K562 (cell line): ENCODE measurements around the gene IFNA6. TPM values are rescaled to one million over a fixed set of nuclear protein-coding genes. Genes with fewer than 3 reads are reported as not detected.

Experiments used
- ATAC-seq: fragments of 200-7000 bp; cut with Tn5 transposase; 3 replicates; pipeline ENCODE4 v1.9.1; 2020; ENCODE audit warnings: moderate library complexity
- BruUV-seq: library from RNA; stranded (reverse); fragments of 400-500 nt; replicated peaks from 2 replicates; lab custom pipeline; 2021; lab: Mats Ljungman, UMichigan
- CTCF ChIA-PET: fragments of 300-600 bp; formaldehyde crosslinking; extraction: SDS; loops from one replicate; lab custom pipeline; 2021; ENCODE audit warnings: low intra/inter-chr PET ratio; lab: Yijun Ruan, JAX
- POLR2A ChIA-PET: fragments of 300-600, 350-650 bp; sonication (Branson Sonifier 250); formaldehyde crosslinking; extraction: SDS; loops from one replicate; lab custom pipeline; 2021; ENCODE audit warnings: antibody characterized with exemption, inconsistent platforms; lab: Yijun Ruan, JAX
- DNase-seq, 4 experiments: peaks; one replicate each; pipeline versions ENCODE4 v3.0.0 to v3.0.0-alpha.2; 2011 to 2018; ENCODE audit warnings: low spot score in 3 of 4, mixed read lengths in 3 of 4; ENCODE audit errors: extremely low read depth in 1 of 4
- FAIRE-seq: peaks from 2 replicates; lab custom pipeline; 2011; peaks lifted over from hg19 to GRCh38; lab: Jason Lieb, UNC
- H2AFZ ChIP-seq: 2 replicates; pipeline ENCODE4 v1.6.0; 2011; ENCODE audit warnings: low read depth, low read length, control low read depth, inconsistent platforms
- H3K27ac ChIP-seq: fragments of 200-600 bp; 3 replicates; pipeline ENCODE4 v1.8.0; 2011; ENCODE audit warnings: low read depth, mild to moderate bottlenecking, control low read depth, inconsistent platforms, low read length, moderate library complexity, mixed read lengths; ENCODE audit errors: extremely low read depth
- H3K27me3 ChIP-seq, 2 experiments: fragments of 300-600 bp in 1 of 2; 2 replicates in 1 of 2; 3 replicates in 1 of 2; pipeline versions ENCODE4 v1.6.0 to v1.8.0; 2011; ENCODE audit warnings: inconsistent platforms in 2 of 2, low read length in 2 of 2, mild to moderate bottlenecking in 1 of 2, mixed read lengths in 1 of 2, moderate library complexity in 1 of 2; ENCODE audit not compliant: control insufficient read depth in 2 of 2, insufficient read depth in 2 of 2
- H3K36me3 ChIP-seq: fragments of 300-600 bp; 3 replicates; pipeline ENCODE4 v1.8.0; 2011; ENCODE audit warnings: mild to moderate bottlenecking, low read length, inconsistent platforms; ENCODE audit not compliant: control insufficient read depth, insufficient read depth
- H3K4me1 ChIP-seq, 2 experiments: fragments of 200-600 bp in 1 of 2; replicated peaks in 1 of 2; 2 replicates in 1 of 2; 3 replicates in 1 of 2; pipeline versions ENCODE4 v1.5.1 to v1.8.0; 2011; ENCODE audit warnings: inconsistent platforms in 2 of 2, low read length in 2 of 2, mild to moderate bottlenecking in 1 of 2, mixed read lengths in 1 of 2, moderate library complexity in 1 of 2; ENCODE audit not compliant: control insufficient read depth in 2 of 2, insufficient read depth in 2 of 2
- H3K4me2 ChIP-seq: 2 replicates; pipeline ENCODE4 v1.6.1; 2011; ENCODE audit warnings: low read length, control low read depth, inconsistent platforms, mixed read lengths; ENCODE audit not compliant: insufficient read depth
- H3K4me3 ChIP-seq: fragments of 200-600 bp; sonication (generic), shearing (Covaris generic); 2 replicates; pipeline ENCODE4 v1.5.1; 2016; ENCODE audit warnings: control low read depth, inconsistent platforms
- H3K79me2 ChIP-seq: fragments of 200-600 bp; 3 replicates; pipeline ENCODE4 v1.8.0; 2011; ENCODE audit warnings: low read length, inconsistent platforms; ENCODE audit not compliant: control insufficient read depth, insufficient read depth
- H3K9ac ChIP-seq, 2 experiments: 2 replicates each; pipeline versions ENCODE4 v1.6.0 to v1.6.1; 2011; ENCODE audit warnings: low read depth in 2 of 2, low read length in 2 of 2, control low read depth in 1 of 2, inconsistent platforms in 1 of 2, mild to moderate bottlenecking in 1 of 2, mixed read lengths in 1 of 2; ENCODE audit not compliant: insufficient read depth in 1 of 2
- H3K9me1 ChIP-seq: one replicate; pipeline ENCODE4 v1.6.0; 2011; ENCODE audit warnings: inconsistent platforms, mild to moderate bottlenecking, low read length, moderate library complexity; ENCODE audit not compliant: control insufficient read depth, insufficient read depth
- H3K9me3 ChIP-seq: replicated peaks from 2 replicates; pipeline ENCODE4 v1.5.1; 2011; ENCODE audit warnings: low read depth, low read length, inconsistent platforms; ENCODE audit not compliant: control insufficient read depth, insufficient read depth
- H4K20me1 ChIP-seq: replicated peaks from 2 replicates; pipeline ENCODE4 v1.6.1; 2011; ENCODE audit warnings: low read length, inconsistent platforms, mixed read lengths; ENCODE audit not compliant: control insufficient read depth, insufficient read depth
- CBX5 ChIP-seq: IDR thresholded peaks from 2 replicates; pipeline ENCODE4 v1.6.1; 2014; ENCODE audit warnings: low read depth, borderline replicate concordance
- ESRRA ChIP-seq: fragments of 450-650 bp; IDR thresholded peaks from 2 replicates; pipeline ENCODE4 v1.6.1; 2014; ENCODE audit warnings: low read depth, mild to moderate bottlenecking, moderate library complexity, borderline replicate concordance
- FIP1L1 ChIP-seq: fragments of 200-400 bp; formaldehyde crosslinking; IDR thresholded peaks from 2 replicates; pipeline ENCODE4 v1.6.1; 2018; ENCODE audit warnings: mild to moderate bottlenecking, low read depth, low read length; ENCODE audit not compliant: poor library complexity, severe bottlenecking
- FOXA1 ChIP-seq: fragments of 450-650 bp; IDR thresholded peaks from 2 replicates; pipeline ENCODE4 v1.6.1; 2016; ENCODE audit warnings: mild to moderate bottlenecking, borderline replicate concordance
- FOXJ2 ChIP-seq: fragments of 200-800 bp; sonication (Bioruptor generic); IDR thresholded peaks from 2 replicates; pipeline ENCODE4 v1.6.1; 2016; ENCODE audit warnings: missing genetic modification characterization, missing compliant biosample characterization
- HDGF ChIP-seq: fragments of 450-650 bp; IDR thresholded peaks from 2 replicates; pipeline ENCODE4 v1.6.1; 2016
- LEF1 ChIP-seq: fragments of 450-650 bp; IDR thresholded peaks from 2 replicates; pipeline ENCODE4 v1.6.1; 2016; ENCODE audit warnings: mild to moderate bottlenecking
- MAZ ChIP-seq, 2 experiments: fragments of 450-650 bp in 1 of 2; sonication (generic) in 1 of 2; formaldehyde crosslinking; IDR thresholded peaks in 1 of 2; conservative IDR thresholded peaks in 1 of 2; 2 replicates each; pipeline versions ENCODE4 v1.4.0 to v1.5.0; 2020; ENCODE audit warnings: mild to moderate bottlenecking in 1 of 2, missing genetic modification reagents in 1 of 2
- MED1 ChIP-seq: sonication (generic); formaldehyde crosslinking; IDR thresholded peaks from 2 replicates; pipeline ENCODE4 v1.8.1; 2023; ENCODE audit warnings: missing genetic modification reagents, borderline replicate concordance
- NCOA4 ChIP-seq: fragments of 450-650 bp; IDR thresholded peaks from 2 replicates; pipeline ENCODE4 v1.6.1; 2018; ENCODE audit warnings: mild to moderate bottlenecking; ENCODE audit not compliant: partially characterized antibody
- SMAD3 ChIP-seq: fragments of 450-650 bp; formaldehyde crosslinking; conservative IDR thresholded peaks from 2 replicates; pipeline ENCODE4 v1.4.0; 2020; ENCODE audit warnings: mild to moderate bottlenecking
- ZC3H4 ChIP-seq: sonication (generic); formaldehyde crosslinking; IDR thresholded peaks from 2 replicates; pipeline ENCODE4 v1.9.0; 2021; ENCODE audit warnings: missing genetic modification reagents, borderline replicate concordance
- WGBS: fragments of 100-300 bp; shearing (Covaris generic); methylation state at CpG from one replicate; pipeline ENCODE4 v1.1.6; 2016; ENCODE audit warnings: low coverage, mixed read lengths; ENCODE audit not compliant: insufficient coverage; ENCODE audit errors: missing lambda C conversion rate; 5-methylcytosine and 5-hydroxymethylcytosine counted together
- in situ Hi-C: fragments of 300-500 bp; cut with MboI; formaldehyde crosslinking; loops from 4 replicates; pipeline ENCODE4 v1.15.0; 2018; ENCODE audit warnings: inconsistent platforms, mixed read lengths
- intact Hi-C: fragments of 100-400 bp; cut with micrococcal nuclease; formaldehyde crosslinking; loops from 2 replicates; pipeline ENCODE4 v1.14.2; 2022
- polyA plus RNA-seq, 8 experiments: library from polyadenylated mRNA; depleted of rRNA in 4 of 8; stranded (reverse) in 5 of 8; unstranded in 3 of 8; fragments of >200 nt; fragmentation: Nextera tagmentation in 2 of 8; fragmentation: Illumina TruSeq in 1 of 8; extraction: Ambion mirVana in 2 of 8; extraction: Trizol in 1 of 8; gene quantifications; 2 replicates each; pipeline versions ENCODE4 v1.2.1 to v1.2.3, GENCODE V29; 2011 to 2014; ENCODE audit warnings: inconsistent platforms in 1 of 8, missing spikeins in 1 of 8
- total RNA-seq, 7 experiments: library from RNA; depleted of rRNA in 6 of 7; stranded (reverse); fragments of >200 nt in 6 of 7; fragmentation: Illumina TruSeq in 2 of 7; extraction: Trizol in 2 of 7; gene quantifications; 2 replicates each; pipeline versions ENCODE4 v1.2.1 to v1.2.3, GENCODE V29; 2011 to 2021; ENCODE audit warnings: low replicate concordance in 1 of 7
- TF ChIP-seq, protein P1 (sequence below): IDR thresholded peaks from 3 replicates; pipeline ENCODE4 v1.6.1; 2011; ENCODE audit warnings: borderline replicate concordance, mild to moderate bottlenecking, moderate library complexity; ENCODE audit not compliant: insufficient read length; ENCODE audit errors: extremely low read depth
- TF ChIP-seq, protein P2 (sequence below): sonication (generic); formaldehyde crosslinking; IDR thresholded peaks from 2 replicates; pipeline ENCODE4 v1.8.0; 2022; ENCODE audit warnings: mild to moderate bottlenecking, missing genetic modification reagents
- TF ChIP-seq, protein P3 (sequence below): fragments of 200-800 bp; sonication (Bioruptor generic); IDR thresholded peaks from 2 replicates; pipeline ENCODE4 v1.6.1; 2017; ENCODE audit warnings: missing genetic modification characterization, missing compliant biosample characterization

Gene IFNA6
- total and polyA plus RNA-seq, 9 of the 15 experiments (the other 6 are each of a cell fraction or from before 2014, with no cell fraction given) = not detected

DNA sequence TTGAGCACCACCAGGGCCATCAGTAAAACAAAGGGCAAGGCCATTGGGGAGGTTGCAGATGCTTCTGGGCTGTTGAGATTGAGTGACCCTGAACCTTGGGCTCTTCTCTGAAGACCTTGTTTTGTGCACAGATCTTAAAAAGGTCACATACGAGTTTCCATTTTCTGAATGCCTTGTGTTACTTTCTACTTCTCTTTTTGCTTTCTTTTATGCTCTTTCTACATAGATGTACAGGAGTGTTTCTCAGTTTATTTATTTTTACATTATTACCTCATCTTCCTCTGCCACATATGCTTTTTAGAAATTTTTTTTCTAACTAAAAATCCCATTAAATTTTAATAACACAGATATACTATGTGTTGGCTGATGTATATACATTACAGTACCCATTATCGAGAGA, 45.5 kb downstream of the IFNA6 start, which contains the start of gene IFNA5:
TSS of gene IFNA5 (minus strand) at position 101 of the 400 bp plus-strand sequence. CDS start at position 44, 57 bp downstream.
- no CpG with 5 or more reads among the region's 2 CpGs for WGBS
- no peak for FAIRE-seq
- TF ChIP-seq MED1 (CRISPR knock-in tag) (no peak), CBX5 (no peak), FIP1L1 (no peak), MAZ (CRISPR knock-in tag; conservative IDR thresholded peaks at IDR 0.05 in 1 of 2, IDR thresholded peaks at IDR 0.05 in 1 of 2) (no peak), HDGF (no peak), ESRRA (no peak), SMAD3 (no peak), FOXJ2 (tag) (no peak), LEF1 (no peak), ZC3H4 (no peak), NCOA4 (no peak), FOXA1 (no peak)
- TF ChIP-seq, protein P1, sequence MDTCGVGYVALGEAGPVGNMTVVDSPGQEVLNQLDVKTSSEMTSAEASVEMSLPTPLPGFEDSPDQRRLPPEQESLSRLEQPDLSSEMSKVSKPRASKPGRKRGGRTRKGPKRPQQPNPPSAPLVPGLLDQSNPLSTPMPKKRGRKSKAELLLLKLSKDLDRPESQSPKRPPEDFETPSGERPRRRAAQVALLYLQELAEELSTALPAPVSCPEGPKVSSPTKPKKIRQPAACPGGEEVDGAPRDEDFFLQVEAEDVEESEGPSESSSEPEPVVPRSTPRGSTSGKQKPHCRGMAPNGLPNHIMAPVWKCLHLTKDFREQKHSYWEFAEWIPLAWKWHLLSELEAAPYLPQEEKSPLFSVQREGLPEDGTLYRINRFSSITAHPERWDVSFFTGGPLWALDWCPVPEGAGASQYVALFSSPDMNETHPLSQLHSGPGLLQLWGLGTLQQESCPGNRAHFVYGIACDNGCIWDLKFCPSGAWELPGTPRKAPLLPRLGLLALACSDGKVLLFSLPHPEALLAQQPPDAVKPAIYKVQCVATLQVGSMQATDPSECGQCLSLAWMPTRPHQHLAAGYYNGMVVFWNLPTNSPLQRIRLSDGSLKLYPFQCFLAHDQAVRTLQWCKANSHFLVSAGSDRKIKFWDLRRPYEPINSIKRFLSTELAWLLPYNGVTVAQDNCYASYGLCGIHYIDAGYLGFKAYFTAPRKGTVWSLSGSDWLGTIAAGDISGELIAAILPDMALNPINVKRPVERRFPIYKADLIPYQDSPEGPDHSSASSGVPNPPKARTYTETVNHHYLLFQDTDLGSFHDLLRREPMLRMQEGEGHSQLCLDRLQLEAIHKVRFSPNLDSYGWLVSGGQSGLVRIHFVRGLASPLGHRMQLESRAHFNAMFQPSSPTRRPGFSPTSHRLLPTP = no peak
- TF ChIP-seq, protein P2, sequence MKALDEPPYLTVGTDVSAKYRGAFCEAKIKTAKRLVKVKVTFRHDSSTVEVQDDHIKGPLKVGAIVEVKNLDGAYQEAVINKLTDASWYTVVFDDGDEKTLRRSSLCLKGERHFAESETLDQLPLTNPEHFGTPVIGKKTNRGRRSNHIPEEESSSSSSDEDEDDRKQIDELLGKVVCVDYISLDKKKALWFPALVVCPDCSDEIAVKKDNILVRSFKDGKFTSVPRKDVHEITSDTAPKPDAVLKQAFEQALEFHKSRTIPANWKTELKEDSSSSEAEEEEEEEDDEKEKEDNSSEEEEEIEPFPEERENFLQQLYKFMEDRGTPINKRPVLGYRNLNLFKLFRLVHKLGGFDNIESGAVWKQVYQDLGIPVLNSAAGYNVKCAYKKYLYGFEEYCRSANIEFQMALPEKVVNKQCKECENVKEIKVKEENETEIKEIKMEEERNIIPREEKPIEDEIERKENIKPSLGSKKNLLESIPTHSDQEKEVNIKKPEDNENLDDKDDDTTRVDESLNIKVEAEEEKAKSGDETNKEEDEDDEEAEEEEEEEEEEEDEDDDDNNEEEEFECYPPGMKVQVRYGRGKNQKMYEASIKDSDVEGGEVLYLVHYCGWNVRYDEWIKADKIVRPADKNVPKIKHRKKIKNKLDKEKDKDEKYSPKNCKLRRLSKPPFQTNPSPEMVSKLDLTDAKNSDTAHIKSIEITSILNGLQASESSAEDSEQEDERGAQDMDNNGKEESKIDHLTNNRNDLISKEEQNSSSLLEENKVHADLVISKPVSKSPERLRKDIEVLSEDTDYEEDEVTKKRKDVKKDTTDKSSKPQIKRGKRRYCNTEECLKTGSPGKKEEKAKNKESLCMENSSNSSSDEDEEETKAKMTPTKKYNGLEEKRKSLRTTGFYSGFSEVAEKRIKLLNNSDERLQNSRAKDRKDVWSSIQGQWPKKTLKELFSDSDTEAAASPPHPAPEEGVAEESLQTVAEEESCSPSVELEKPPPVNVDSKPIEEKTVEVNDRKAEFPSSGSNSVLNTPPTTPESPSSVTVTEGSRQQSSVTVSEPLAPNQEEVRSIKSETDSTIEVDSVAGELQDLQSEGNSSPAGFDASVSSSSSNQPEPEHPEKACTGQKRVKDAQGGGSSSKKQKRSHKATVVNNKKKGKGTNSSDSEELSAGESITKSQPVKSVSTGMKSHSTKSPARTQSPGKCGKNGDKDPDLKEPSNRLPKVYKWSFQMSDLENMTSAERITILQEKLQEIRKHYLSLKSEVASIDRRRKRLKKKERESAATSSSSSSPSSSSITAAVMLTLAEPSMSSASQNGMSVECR = no peak
- TF ChIP-seq, protein P3, sequence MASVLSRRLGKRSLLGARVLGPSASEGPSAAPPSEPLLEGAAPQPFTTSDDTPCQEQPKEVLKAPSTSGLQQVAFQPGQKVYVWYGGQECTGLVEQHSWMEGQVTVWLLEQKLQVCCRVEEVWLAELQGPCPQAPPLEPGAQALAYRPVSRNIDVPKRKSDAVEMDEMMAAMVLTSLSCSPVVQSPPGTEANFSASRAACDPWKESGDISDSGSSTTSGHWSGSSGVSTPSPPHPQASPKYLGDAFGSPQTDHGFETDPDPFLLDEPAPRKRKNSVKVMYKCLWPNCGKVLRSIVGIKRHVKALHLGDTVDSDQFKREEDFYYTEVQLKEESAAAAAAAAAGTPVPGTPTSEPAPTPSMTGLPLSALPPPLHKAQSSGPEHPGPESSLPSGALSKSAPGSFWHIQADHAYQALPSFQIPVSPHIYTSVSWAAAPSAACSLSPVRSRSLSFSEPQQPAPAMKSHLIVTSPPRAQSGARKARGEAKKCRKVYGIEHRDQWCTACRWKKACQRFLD (CRISPR knock-in tag) = no peak

More for the DNA sequence above, 45.5 kb downstream of the IFNA6 start, which contains the start of gene IFNA5:
- no peaks in the 10 kb centered on the region for H3K9me1 ChIP-seq
- BruUV-seq = no TSS peak
- CTCF ChIA-PET = no interaction called here
- H3K4me1 ChIP-seq = no peaks in the 10 kb centered on the region
- no peaks in the 10 kb centered on the region for H4K20me1 ChIP-seq
- H2AFZ ChIP-seq = no peak within 1 kb of the TSS
- no peak for ATAC-seq
- H3K9me3 ChIP-seq = no peaks in the 10 kb centered on the region
- no peak within 1 kb of the TSS for H3K4me3 ChIP-seq
- no peak within 1 kb of the TSS for H3K27ac ChIP-seq
- in situ Hi-C loops = no loop called here
- POLR2A ChIA-PET = no interaction called here
- intact Hi-C loops = no loop called here
- no peaks in the 10 kb centered on the region for H3K79me2 ChIP-seq
- DNase-seq = no peak
- no peak within 1 kb of the TSS for H3K9ac ChIP-seq
- no peaks in the 10 kb centered on the region for H3K36me3 ChIP-seq
- no peaks in the 10 kb centered on the region for H3K27me3 ChIP-seq
- no peak within 1 kb of the TSS for H3K4me2 ChIP-seq
